GM23338 (cell line): ENCODE data around the gene AGAP1. TPM values are rescaled to one million over a fixed set of nuclear protein-coding genes. Genes with fewer than 3 reads are reported as not detected.

Experiments used
- ATAC-seq: fragments of 200-7000 bp; cut with Tn5 transposase; 3 replicates; pipeline ENCODE4 v1.9.1; 2020
- DNase-seq: peaks from one replicate; pipeline ENCODE4 v3.0.0-alpha.2; 2015; ENCODE audit warnings: low spot score
- H2AFZ ChIP-seq: fragments of 200-600 bp; sonication (generic); 2 replicates; pipeline ENCODE4 v1.8.0; 2016; ENCODE audit warnings: antibody characterized with exemption, mild to moderate bottlenecking, moderate library complexity
- H3F3A ChIP-seq: fragments of 200-600 bp; sonication (generic); replicated peaks from 2 replicates; pipeline ENCODE4 v1.8.0; 2017; ENCODE audit warnings: antibody characterized with exemption, mixed run types, low read depth
- H3K27ac ChIP-seq: fragments of 200-600 bp; sonication (generic); 2 replicates; pipeline ENCODE4 v1.6.1; 2016; ENCODE audit warnings: low read depth
- H3K27me3 ChIP-seq: fragments of 200-600 bp; sonication (generic); 2 replicates; pipeline ENCODE4 v1.8.0; 2016; ENCODE audit warnings: mild to moderate bottlenecking, mixed run types, moderate library complexity; ENCODE audit not compliant: insufficient read depth
- H3K36me3 ChIP-seq: fragments of 200-600 bp; sonication (generic); 2 replicates; pipeline ENCODE4 v1.8.0; 2016; ENCODE audit warnings: mild to moderate bottlenecking; ENCODE audit not compliant: insufficient read depth
- H3K4me1 ChIP-seq: fragments of 200-600 bp; sonication (generic); 2 replicates; pipeline ENCODE4 v1.8.0; 2016; ENCODE audit warnings: mild to moderate bottlenecking, moderate library complexity; ENCODE audit not compliant: insufficient read depth
- H3K4me2 ChIP-seq: fragments of 200-600 bp; sonication (generic); 2 replicates; pipeline ENCODE4 v1.7.1; 2017; ENCODE audit warnings: mixed run types
- H3K4me3 ChIP-seq: fragments of 200-600 bp; sonication (generic); 2 replicates; pipeline ENCODE4 v1.6.1; 2016; ENCODE audit warnings: mixed run types
- H3K79me2 ChIP-seq: fragments of 200-600 bp; sonication (generic); replicated peaks from 2 replicates; pipeline ENCODE4 v1.8.0; 2017; ENCODE audit warnings: mild to moderate bottlenecking; ENCODE audit not compliant: insufficient read depth
- H3K9me2 ChIP-seq: fragments of 200-600 bp; sonication (generic); 2 replicates; pipeline ENCODE4 v1.8.0; 2017; ENCODE audit not compliant: insufficient read depth
- H4K20me1 ChIP-seq: fragments of 200-600 bp; sonication (generic); replicated peaks from 2 replicates; pipeline ENCODE4 v1.8.0; 2017; ENCODE audit warnings: mild to moderate bottlenecking; ENCODE audit not compliant: insufficient read depth
- H3K27ac Mint-ChIP-seq: 2 replicates; pipeline ENCODE4 v1.8.0; 2020; ENCODE audit warnings: inconsistent platforms, mild to moderate bottlenecking, moderate library complexity, mixed read lengths
- H3K27me3 Mint-ChIP-seq: 3 replicates; pipeline ENCODE4 v1.8.0; 2022; ENCODE audit warnings: low read depth, mild to moderate bottlenecking, moderate library complexity, mixed read lengths, inconsistent platforms; ENCODE audit not compliant: insufficient read depth, poor library complexity
- H3K36me3 Mint-ChIP-seq: 3 replicates; pipeline ENCODE4 v1.8.0; 2021; ENCODE audit warnings: low read depth, mild to moderate bottlenecking, inconsistent platforms, moderate library complexity, mixed read lengths
- H3K4me1 Mint-ChIP-seq: 3 replicates; pipeline ENCODE4 v1.8.0; 2020; ENCODE audit warnings: mild to moderate bottlenecking, inconsistent platforms, mixed read lengths
- H3K4me3 Mint-ChIP-seq: 3 replicates; pipeline ENCODE4 v1.8.0; 2021; ENCODE audit warnings: moderate library complexity, mild to moderate bottlenecking, inconsistent platforms, mixed read lengths
- H3K9me3 Mint-ChIP-seq: 3 replicates; pipeline ENCODE4 v1.8.0; 2020; ENCODE audit warnings: moderate library complexity, mild to moderate bottlenecking, inconsistent platforms, mixed read lengths
- CREB1 ChIP-seq: fragments of 250-450 bp; sonication (Bioruptor Pico); IDR thresholded peaks from 2 replicates; pipeline ENCODE4 v1.5.0; 2020; ENCODE audit warnings: low read depth, mild to moderate bottlenecking, moderate library complexity
- EZH2 ChIP-seq: fragments of 200-600 bp; sonication (generic); IDR thresholded peaks from one replicate; pipeline ENCODE4 v1.8.0; 2017; ENCODE audit warnings: antibody characterized with exemption, mild to moderate bottlenecking, low read depth; ENCODE audit not compliant: unreplicated experiment
- EZH2phosphoT487 ChIP-seq: fragments of 200-600 bp; sonication (generic); IDR thresholded peaks from one replicate; pipeline ENCODE4 v1.8.1; 2018; ENCODE audit warnings: antibody characterized with exemption; ENCODE audit not compliant: unreplicated experiment
- JUNB ChIP-seq: IDR thresholded peaks from one replicate; pipeline ENCODE4 v1.6.1; 2016; ENCODE audit warnings: antibody characterized with exemption; ENCODE audit not compliant: unreplicated experiment
- NANOG ChIP-seq: IDR thresholded peaks from 2 replicates; pipeline ENCODE4 v1.6.1; 2016; ENCODE audit warnings: antibody characterized with exemption, borderline replicate concordance
- STAT1 ChIP-seq: IDR thresholded peaks from one replicate; pipeline ENCODE4 v1.6.1; 2016; ENCODE audit warnings: antibody characterized with exemption; ENCODE audit not compliant: unreplicated experiment
- ZNF114 ChIP-seq: fragments of 250-450 bp; sonication (Bioruptor Pico); IDR thresholded peaks from 2 replicates; pipeline ENCODE4 v1.5.0; 2020; ENCODE audit warnings: mild to moderate bottlenecking, moderate library complexity
- ZNF331 ChIP-seq: fragments of 250-450 bp; sonication (Bioruptor Pico); IDR thresholded peaks from 2 replicates; pipeline ENCODE4 v1.5.0; 2020; ENCODE audit warnings: low read depth, mild to moderate bottlenecking, moderate library complexity
- polyA plus RNA-seq: library from polyadenylated mRNA; unstranded; fragments of >200 nt; fragmentation: Nextera tagmentation; extraction: Ambion mirVana; gene quantifications from 2 replicates; pipeline ENCODE4 v1.2.1, GENCODE V29; 2016
- total RNA-seq: library from RNA; depleted of rRNA; stranded (reverse); fragments of >200 nt; shearing (Covaris generic); gene quantifications from 2 replicates; pipeline ENCODE4 v1.2.3, GENCODE V29; 2014
- TF ChIP-seq, protein P1 (sequence below): IDR thresholded peaks from 2 replicates; pipeline ENCODE4 v1.6.1; 2016; ENCODE audit warnings: antibody characterized with exemption
- TF ChIP-seq, protein P2 (sequence below): fragments of 250-450 bp; sonication (Bioruptor Pico); IDR thresholded peaks from 2 replicates; pipeline ENCODE4 v1.5.0; 2020; ENCODE audit warnings: mild to moderate bottlenecking, moderate library complexity

The AGAP1 gene
- total and polyA plus RNA-seq, 2 experiments from 2014 or later = 13.3 to 27.9 TPM

DNA sequence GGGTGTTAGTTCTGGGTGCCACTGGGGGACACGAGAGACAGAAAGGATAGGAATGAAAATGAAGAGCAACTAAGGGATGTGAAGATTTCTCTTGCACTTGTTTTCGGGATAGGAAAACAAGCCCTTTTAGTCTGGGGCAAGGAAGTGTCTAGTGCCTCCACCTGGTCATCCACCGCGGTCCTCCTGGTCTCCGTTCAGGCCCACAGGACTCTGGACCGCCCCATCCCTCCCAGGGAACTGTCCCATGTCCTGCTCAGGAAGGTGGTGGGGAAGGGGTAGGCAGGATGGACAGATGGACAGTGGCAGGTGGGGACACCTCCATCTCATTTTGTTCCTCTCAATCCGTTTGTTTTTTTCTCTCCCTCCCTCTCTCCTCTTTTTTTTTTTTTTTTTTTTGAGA lies 45.9 kb downstream of the AGAP1 start (continued):
- TF ChIP-seq NANOG (no peak), ZNF331 (CRISPR knock-in tag) (no peak)

DNA sequence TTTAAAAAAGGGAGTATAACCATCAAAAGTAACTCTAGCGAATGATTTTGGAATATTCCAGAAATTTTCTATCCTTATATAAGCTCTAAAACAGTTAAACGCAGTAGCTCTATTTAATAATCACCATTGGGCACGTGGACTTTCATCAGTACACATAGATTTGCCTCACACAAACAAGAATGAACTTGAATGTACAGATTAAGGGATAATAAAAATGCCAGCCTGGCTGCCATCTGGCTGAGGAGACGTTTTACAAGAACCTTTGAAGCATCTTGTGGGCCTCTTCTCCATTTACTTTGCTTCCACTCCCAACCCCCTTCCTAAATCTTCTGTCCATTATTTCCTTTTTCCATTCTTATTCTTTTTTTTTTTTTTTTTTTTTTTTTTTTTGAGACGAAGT lies 47.2 kb downstream of the AGAP1 start:
- Mint-ChIP-seq H3K9me3 (no peaks in the 10 kb centered on the region; the same call in 2 of the 3 replicates), H3K27me3 (peaks cover 10% of the 10 kb centered on the region), H3K36me3 (no peaks in the 10 kb centered on the region; the same call in 2 of the 3 replicates), H3K4me1 (peaks cover 69% of the 10 kb centered on the region), H3K4me3 (no peak overlapping the region), H3K27ac (no peak overlapping the region)
- no peak for ATAC-seq
- H3K4me1 ChIP-seq = peaks cover 41% of the 10 kb centered on the region
- peaks cover 3% of the 10 kb centered on the region for H4K20me1 ChIP-seq
- no peak overlapping the region for H3K4me3 ChIP-seq
- no peaks in the 10 kb centered on the region for H3K27me3 ChIP-seq
- no peak overlapping the region for H3K27ac ChIP-seq
- TF ChIP-seq STAT1 (no peak), CREB1 (CRISPR knock-in tag) (no peak), EZH2 (no peak), EZH2phosphoT487 (no peak), JUNB (no peak), ZNF114 (CRISPR knock-in tag) (no peak)
- TF ChIP-seq, protein P1, sequence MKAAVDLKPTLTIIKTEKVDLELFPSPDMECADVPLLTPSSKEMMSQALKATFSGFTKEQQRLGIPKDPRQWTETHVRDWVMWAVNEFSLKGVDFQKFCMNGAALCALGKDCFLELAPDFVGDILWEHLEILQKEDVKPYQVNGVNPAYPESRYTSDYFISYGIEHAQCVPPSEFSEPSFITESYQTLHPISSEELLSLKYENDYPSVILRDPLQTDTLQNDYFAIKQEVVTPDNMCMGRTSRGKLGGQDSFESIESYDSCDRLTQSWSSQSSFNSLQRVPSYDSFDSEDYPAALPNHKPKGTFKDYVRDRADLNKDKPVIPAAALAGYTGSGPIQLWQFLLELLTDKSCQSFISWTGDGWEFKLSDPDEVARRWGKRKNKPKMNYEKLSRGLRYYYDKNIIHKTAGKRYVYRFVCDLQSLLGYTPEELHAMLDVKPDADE = no peak
- TF ChIP-seq, protein P2, sequence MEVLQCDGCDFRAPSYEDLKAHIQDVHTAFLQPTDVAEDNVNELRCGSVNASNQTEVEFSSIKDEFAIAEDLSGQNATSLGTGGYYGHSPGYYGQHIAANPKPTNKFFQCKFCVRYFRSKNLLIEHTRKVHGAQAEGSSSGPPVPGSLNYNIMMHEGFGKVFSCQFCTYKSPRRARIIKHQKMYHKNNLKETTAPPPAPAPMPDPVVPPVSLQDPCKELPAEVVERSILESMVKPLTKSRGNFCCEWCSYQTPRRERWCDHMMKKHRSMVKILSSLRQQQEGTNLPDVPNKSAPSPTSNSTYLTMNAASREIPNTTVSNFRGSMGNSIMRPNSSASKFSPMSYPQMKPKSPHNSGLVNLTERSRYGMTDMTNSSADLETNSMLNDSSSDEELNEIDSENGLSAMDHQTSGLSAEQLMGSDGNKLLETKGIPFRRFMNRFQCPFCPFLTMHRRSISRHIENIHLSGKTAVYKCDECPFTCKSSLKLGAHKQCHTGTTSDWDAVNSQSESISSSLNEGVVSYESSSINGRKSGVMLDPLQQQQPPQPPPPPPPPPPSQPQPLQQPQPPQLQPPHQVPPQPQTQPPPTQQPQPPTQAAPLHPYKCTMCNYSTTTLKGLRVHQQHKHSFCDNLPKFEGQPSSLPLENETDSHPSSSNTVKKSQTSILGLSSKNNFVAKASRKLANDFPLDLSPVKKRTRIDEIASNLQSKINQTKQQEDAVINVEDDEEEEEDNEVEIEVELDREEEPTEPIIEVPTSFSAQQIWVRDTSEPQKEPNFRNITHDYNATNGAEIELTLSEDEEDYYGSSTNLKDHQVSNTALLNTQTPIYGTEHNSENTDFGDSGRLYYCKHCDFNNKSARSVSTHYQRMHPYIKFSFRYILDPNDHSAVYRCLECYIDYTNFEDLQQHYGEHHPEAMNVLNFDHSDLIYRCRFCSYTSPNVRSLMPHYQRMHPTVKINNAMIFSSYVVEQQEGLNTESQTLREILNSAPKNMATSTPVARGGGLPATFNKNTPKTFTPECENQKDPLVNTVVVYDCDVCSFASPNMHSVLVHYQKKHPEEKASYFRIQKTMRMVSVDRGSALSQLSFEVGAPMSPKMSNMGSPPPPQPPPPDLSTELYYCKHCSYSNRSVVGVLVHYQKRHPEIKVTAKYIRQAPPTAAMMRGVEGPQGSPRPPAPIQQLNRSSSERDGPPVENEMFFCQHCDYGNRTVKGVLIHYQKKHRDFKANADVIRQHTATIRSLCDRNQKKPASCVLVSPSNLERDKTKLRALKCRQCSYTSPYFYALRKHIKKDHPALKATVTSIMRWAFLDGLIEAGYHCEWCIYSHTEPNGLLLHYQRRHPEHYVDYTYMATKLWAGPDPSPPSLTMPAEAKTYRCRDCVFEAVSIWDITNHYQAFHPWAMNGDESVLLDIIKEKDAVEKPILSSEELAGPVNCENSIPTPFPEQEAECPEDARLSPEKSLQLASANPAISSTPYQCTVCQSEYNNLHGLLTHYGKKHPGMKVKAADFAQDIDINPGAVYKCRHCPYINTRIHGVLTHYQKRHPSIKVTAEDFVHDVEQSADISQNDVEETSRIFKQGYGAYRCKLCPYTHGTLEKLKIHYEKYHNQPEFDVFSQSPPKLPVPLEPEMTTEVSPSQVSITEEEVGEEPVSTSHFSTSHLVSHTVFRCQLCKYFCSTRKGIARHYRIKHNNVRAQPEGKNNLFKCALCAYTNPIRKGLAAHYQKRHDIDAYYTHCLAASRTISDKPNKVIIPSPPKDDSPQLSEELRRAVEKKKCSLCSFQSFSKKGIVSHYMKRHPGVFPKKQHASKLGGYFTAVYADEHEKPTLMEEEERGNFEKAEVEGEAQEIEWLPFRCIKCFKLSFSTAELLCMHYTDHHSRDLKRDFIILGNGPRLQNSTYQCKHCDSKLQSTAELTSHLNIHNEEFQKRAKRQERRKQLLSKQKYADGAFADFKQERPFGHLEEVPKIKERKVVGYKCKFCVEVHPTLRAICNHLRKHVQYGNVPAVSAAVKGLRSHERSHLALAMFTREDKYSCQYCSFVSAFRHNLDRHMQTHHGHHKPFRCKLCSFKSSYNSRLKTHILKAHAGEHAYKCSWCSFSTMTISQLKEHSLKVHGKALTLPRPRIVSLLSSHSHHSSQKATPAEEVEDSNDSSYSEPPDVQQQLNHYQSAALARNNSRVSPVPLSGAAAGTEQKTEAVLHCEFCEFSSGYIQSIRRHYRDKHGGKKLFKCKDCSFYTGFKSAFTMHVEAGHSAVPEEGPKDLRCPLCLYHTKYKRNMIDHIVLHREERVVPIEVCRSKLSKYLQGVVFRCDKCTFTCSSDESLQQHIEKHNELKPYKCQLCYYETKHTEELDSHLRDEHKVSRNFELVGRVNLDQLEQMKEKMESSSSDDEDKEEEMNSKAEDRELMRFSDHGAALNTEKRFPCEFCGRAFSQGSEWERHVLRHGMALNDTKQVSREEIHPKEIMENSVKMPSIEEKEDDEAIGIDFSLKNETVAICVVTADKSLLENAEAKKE (CRISPR knock-in tag) = no peak
- H3K4me2 ChIP-seq = no peak overlapping the region
- 0 out of 2 replicates have a peak, but pooled peaks cover 3% of the 10 kb centered on the region for H3F3A ChIP-seq
- H3K9me2 ChIP-seq = no peaks in the 10 kb centered on the region
- H2AFZ ChIP-seq = no peak overlapping the region
- H3K36me3 ChIP-seq = no peaks in the 10 kb centered on the region
- DNase-seq = no peak
- peaks cover 88% of the 10 kb centered on the region for H3K79me2 ChIP-seq
